Natural killer cell (primary cell): Measurements from ENCODE around the gene UGP2. TPM values are rescaled to one million over a fixed set of nuclear protein-coding genes. Genes with fewer than 3 reads are reported as not detected.
A peak's percentile ranks its signal among the peaks of the same experiment; 100 is the strongest.

ENCODE experiments used
- ATAC-seq, 3 donors: fragments of 150-1000 bp in 2 of 3; fragments of 200-7000 bp in 1 of 3; cut with Tn5 transposase; 1 replicate in 1 of 3; 2 replicates in 2 of 3; pipeline ENCODE4 v1.10.0; 2021; ENCODE audit warnings: mild to moderate bottlenecking in 2 of 3, moderate library complexity in 2 of 3
- DNase-seq, 2 donors: peaks; one replicate each; pipeline versions ENCODE4 v3.0.0 to v3.0.0-alpha.2; 2013 to 2021; ENCODE audit warnings: mixed read lengths in 1 of 2
- H3K27ac ChIP-seq: one replicate; pipeline ENCODE4 v1.5.1; 2013; ENCODE audit warnings: mild to moderate bottlenecking, low read length
- H3K27me3 ChIP-seq: one replicate; pipeline ENCODE4 v1.6.1; 2013; ENCODE audit warnings: low read length; ENCODE audit not compliant: control insufficient read depth, insufficient read depth
- H3K36me3 ChIP-seq: one replicate; pipeline ENCODE4 v1.6.1; 2013; ENCODE audit warnings: low read length; ENCODE audit not compliant: control insufficient read depth, insufficient read depth
- H3K4me1 ChIP-seq: one replicate; pipeline ENCODE4 v1.6.1; 2013; ENCODE audit warnings: low read length; ENCODE audit not compliant: control insufficient read depth, insufficient read depth
- H3K4me3 ChIP-seq: one replicate; pipeline ENCODE4 v1.5.1; 2013; ENCODE audit warnings: low read length
- H3K9me3 ChIP-seq: one replicate; pipeline ENCODE4 v1.6.1; 2013; ENCODE audit warnings: low read length; ENCODE audit not compliant: control insufficient read depth, insufficient read depth
- H3K27ac Mint-ChIP-seq, 2 donors: one replicate each; pipeline ENCODE4 v1.8.0; 2022; ENCODE audit warnings: mild to moderate bottlenecking in 2 of 2, mixed read lengths in 2 of 2, moderate library complexity in 1 of 2
- H3K27me3 Mint-ChIP-seq, 2 donors: one replicate each; pipeline ENCODE4 v1.8.0; 2022; ENCODE audit warnings: low read depth in 2 of 2, mixed read lengths in 2 of 2
- H3K36me3 Mint-ChIP-seq: one replicate; pipeline ENCODE4 v1.8.0; 2022; ENCODE audit warnings: mixed read lengths
- H3K4me1 Mint-ChIP-seq, 2 donors: one replicate each; pipeline ENCODE4 v1.8.0; 2022; ENCODE audit warnings: mixed read lengths in 2 of 2
- H3K4me3 Mint-ChIP-seq: one replicate; pipeline ENCODE4 v1.8.0; 2022; ENCODE audit warnings: mild to moderate bottlenecking, moderate library complexity, mixed read lengths
- H3K9me3 Mint-ChIP-seq, 2 donors: one replicate each; pipeline ENCODE4 v1.8.0; 2022; ENCODE audit warnings: mixed read lengths in 2 of 2
- WGBS: methylation state at CpG from one replicate; pipeline ENCODE4 v1.1.7; 2013; ENCODE audit warnings: missing lambda C conversion rate; ENCODE audit not compliant: insufficient coverage; 5-methylcytosine and 5-hydroxymethylcytosine counted together
- intact Hi-C: fragments of 100-400 bp; cut with micrococcal nuclease; formaldehyde crosslinking; loops from one replicate; pipeline ENCODE4 v1.14.2; 2022
- total RNA-seq, 4 donors: library from RNA; stranded (reverse); fragments of 120-200 nt in 1 of 4; gene quantifications; one replicate each; pipeline versions ENCODE4 v1.2.3 to v1.2.4, GENCODE V29; 2013 to 2022
- TF ChIP-seq, protein P1 (sequence below): fragments of 200-600 bp; IDR thresholded peaks from one replicate; pipeline ENCODE4 v1.8.0; 2022; ENCODE audit warnings: antibody characterized with exemption

The UGP2 gene
- total RNA-seq, 3 donors from 2014 or later (not counting 1 experiment from before 2014, with no cell fraction given) = 100 to 117 (median 101) TPM

DNA sequence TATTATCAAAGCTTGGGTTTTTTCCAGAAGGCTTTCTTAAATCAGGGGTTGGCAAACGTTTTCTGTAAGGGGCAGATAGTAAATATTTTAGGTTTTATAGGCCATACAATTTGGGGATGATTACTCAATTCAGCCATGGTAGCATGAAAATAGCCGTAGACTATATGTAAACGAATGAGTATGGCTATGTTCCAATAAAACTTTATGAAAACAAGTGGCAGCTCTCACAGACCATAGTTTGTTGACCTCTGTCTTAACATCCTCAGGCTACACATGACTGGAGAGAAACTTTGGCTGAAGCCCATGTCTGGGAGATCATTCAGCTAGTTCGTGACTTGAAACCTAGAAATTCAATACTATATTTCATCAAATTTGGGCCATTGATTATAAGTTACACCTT is 30.2 kb downstream of the UGP2 start:
- no peaks in the 10 kb centered on the region for H3K27me3 Mint-ChIP-seq

DNA sequence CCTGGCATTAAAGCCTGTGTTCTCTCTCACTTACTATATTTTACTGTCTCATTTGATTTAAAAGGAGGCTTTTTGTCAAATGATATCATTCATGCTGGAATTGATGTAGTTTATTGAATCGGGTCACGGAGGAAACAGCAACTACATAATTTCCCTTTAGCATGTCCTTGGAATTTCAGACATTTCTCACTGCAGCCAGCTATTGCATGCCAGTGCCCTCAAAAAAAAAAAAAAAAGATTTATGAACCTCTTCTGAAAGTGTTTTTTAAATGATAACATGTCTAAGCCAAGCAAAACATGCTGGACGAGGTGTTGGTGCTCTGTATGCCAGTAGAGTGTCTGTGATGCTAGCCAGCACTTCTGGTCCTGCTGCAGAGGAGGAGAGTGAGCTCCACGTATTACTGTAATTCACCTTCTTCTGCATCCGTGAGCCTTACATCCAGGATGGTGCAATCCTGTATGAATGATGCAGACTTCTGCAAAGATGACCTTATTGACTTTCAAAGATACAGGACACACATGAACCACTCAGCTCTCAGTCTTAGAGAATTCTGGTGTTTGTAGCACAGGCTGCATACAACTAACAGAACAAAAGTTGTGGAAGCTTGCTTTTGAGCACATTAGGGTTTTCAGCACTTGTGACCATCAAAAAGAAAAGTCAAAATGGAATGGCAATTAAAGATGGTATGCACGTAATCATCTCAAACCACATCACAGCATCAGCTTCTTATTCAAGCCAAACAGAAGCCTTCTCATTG is 31.1 kb downstream of the UGP2 start:
- intact Hi-C loops = no loop called here
- Histone ChIP-seq H3K27me3 (no peaks in the 10 kb centered on the region), H3K4me1 (no peaks in the 10 kb centered on the region), H3K36me3 (peaks cover 6% of the 10 kb centered on the region), H3K27ac (no peak overlapping the region), H3K9me3 (no peaks in the 10 kb centered on the region), H3K4me3 (no peak overlapping the region)
- TF ChIP-seq, protein P1, sequence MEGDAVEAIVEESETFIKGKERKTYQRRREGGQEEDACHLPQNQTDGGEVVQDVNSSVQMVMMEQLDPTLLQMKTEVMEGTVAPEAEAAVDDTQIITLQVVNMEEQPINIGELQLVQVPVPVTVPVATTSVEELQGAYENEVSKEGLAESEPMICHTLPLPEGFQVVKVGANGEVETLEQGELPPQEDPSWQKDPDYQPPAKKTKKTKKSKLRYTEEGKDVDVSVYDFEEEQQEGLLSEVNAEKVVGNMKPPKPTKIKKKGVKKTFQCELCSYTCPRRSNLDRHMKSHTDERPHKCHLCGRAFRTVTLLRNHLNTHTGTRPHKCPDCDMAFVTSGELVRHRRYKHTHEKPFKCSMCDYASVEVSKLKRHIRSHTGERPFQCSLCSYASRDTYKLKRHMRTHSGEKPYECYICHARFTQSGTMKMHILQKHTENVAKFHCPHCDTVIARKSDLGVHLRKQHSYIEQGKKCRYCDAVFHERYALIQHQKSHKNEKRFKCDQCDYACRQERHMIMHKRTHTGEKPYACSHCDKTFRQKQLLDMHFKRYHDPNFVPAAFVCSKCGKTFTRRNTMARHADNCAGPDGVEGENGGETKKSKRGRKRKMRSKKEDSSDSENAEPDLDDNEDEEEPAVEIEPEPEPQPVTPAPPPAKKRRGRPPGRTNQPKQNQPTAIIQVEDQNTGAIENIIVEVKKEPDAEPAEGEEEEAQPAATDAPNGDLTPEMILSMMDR = no peak
- 98% methylated on average over 5 of the region's 6 CpGs for WGBS
- H3K27ac Mint-ChIP-seq = no peak overlapping the region
- H3K27me3 Mint-ChIP-seq = no peaks in the 10 kb centered on the region
- no peak for ATAC-seq
- H3K4me3 Mint-ChIP-seq = no peak overlapping the region
- H3K9me3 Mint-ChIP-seq = no peaks in the 10 kb centered on the region
- H3K36me3 Mint-ChIP-seq = peaks cover 7% of the 10 kb centered on the region
- peaks cover 44 to 54% of the 10 kb centered on the region in 2 donors for H3K4me1 Mint-ChIP-seq
- DNase-seq = no peak

More for the DNA sequence above, 30.2 kb downstream of the UGP2 start:
- H3K36me3 ChIP-seq = peaks cover 6% of the 10 kb centered on the region
- H3K4me3 Mint-ChIP-seq = no peak overlapping the region
- no peak overlapping the region for H3K27ac Mint-ChIP-seq
- no peaks in the 10 kb centered on the region for H3K9me3 ChIP-seq
- WGBS = 95% methylated on average over 4 of the region's 4 CpGs
- ATAC-seq (no peak), DNase-seq (no peak)
- H3K9me3 Mint-ChIP-seq = no peaks in the 10 kb centered on the region
- H3K27me3 ChIP-seq = no peaks in the 10 kb centered on the region
- H3K27ac ChIP-seq = no peak overlapping the region
- TF ChIP-seq, protein P1 = no peak
- H3K4me3 ChIP-seq = no peak overlapping the region
- no peaks in the 10 kb centered on the region for H3K4me1 ChIP-seq
- peaks cover 37 to 48% of the 10 kb centered on the region in 2 donors for H3K4me1 Mint-ChIP-seq
- H3K36me3 Mint-ChIP-seq = peaks cover 7% of the 10 kb centered on the region
- intact Hi-C loops = no loop called here

DNA sequence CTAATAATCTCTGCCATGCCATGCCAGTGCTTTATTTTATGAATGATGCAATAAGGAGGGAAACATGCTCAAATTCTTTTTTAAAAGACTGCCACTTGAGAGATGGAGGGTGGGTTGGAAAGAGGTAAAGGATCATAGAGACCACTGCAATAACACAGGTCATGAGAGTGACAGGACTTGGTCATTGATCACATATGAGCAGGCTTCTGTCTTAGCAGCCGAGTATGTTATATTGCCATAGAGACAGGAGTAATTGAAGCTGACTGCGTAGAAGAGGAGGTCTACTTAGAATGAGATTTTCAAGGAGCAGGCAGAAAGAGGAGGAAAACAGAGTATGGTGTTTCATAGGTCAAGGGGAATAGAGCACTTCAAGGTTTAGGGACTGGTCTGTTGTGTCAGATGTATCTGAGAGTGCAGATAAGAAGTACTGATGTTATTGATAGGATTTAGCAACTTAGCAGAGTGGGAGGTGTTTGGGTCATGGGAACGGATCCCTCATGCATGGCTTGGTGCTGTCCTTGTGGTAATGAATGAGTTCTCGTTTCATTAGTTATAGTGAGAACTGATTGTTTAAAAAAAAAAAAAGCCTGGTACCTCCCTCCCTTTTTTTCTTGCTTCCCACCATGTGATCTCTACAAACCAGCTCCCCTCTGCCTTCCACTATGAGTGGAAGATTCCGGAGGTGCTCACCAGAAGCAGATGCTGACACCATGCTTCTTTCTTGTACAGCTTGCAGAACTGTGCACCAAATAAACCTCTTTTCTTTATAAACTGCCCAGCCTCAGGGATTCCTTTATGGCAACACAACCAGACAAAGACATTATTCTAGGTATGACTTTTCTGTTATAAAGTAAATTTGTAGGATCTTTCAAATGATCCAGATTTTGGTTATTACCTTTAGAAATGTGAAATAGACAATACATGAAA is 32.8 kb downstream of the UGP2 start:
- no peaks in the 10 kb centered on the region for H3K27me3 Mint-ChIP-seq
- H3K27me3 ChIP-seq = no peaks in the 10 kb centered on the region
- no peaks in the 10 kb centered on the region for H3K9me3 Mint-ChIP-seq
- H3K27ac Mint-ChIP-seq = peak overlapping the region; percentile 83 to 89
- DNase-seq (no peak), ATAC-seq (peak in 1 of 3 donors; percentile 35)
- peaks cover 44 to 47% of the 10 kb centered on the region in 2 donors for H3K4me1 Mint-ChIP-seq
- no peak overlapping the region for H3K4me3 Mint-ChIP-seq
- 97% methylated on average over 4 of the region's 5 CpGs for WGBS
- no peak overlapping the region for H3K4me3 ChIP-seq
- peaks cover 7% of the 10 kb centered on the region for H3K36me3 Mint-ChIP-seq
- TF ChIP-seq, protein P1 = no peak
- intact Hi-C loops = no loop called here
- H3K27ac ChIP-seq = no peak overlapping the region
- no peaks in the 10 kb centered on the region for H3K4me1 ChIP-seq
- H3K9me3 ChIP-seq = no peaks in the 10 kb centered on the region
- H3K36me3 ChIP-seq = peaks cover 4% of the 10 kb centered on the region
